ENCODE measurements around the gene CYTH4. TPM values are rescaled to one million over a fixed set of nuclear protein-coding genes. Genes with fewer than 3 reads are reported as not detected.

Gene CYTH4
- total and polyA plus RNA-seq, 2 of the 8 experiments (the other 6 are each of a cell fraction or from before 2014, with no cell fraction given), result 0.09 TPM; not detected in 1

DNA sequence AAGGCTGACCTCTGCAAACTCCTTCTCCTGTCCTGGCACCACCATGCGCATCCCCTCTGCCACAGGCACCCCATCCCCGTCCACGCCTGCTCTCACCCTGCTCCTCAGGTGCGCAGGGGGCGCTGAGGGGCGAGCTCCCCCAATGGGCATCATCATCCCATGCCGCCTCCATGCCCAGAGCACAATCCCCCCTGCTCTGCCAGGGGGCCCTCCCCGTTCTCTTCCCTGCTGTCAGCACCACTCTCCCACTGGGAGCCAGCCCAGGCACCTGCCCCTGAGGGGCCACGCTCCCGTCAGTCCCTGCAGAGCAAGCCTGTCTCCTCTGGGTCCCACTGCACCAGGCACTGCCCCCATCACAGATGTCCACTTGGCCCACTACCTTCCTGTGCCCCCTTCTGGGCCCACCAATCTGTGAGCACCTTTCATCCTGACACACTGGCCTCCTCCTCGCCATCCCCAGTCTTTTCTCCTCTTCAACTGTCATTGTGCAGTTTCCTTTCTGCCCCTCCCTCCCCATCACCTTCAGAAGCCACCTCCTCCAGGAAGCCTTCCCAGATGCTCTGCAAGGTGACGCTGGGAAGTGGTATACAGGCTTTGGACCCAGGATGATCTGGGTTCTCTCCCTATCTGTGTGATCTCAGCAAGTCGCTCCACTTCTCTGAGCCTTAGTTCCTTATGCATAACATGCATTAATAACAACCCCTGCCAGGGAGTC, 62.6 kb downstream of the CYTH4 start:
- Histone ChIP-seq H2AK5ac (ENCODE audit: low read depth, low read length) (no peak overlapping the region), H3K23me2 (ENCODE audit: low read depth, low read length) (no peaks in the 10 kb centered on the region; the same call in 1 of the 2 replicates), H3K36me3 (ENCODE audit: control insufficient read depth in 2 of 4, insufficient read depth in 4 of 4, low read length in 3 of 4) (no peaks in the 10 kb centered on the region), H3K4me1 (replicated peaks in 1 of 4; ENCODE audit: control insufficient read depth in 3 of 4, insufficient read depth in 4 of 4, low read length in 3 of 4) (peaks cover 0 to 16% (median 9%) of the 10 kb centered on the region in 4 experiments; a peak in 5 of 7 replicates), H2BK20ac (ENCODE audit: low read length) (0 out of 2 replicates have a peak overlapping the region, but pooled peaks have one; percentile 61), H3K18ac (ENCODE audit: extremely low read depth, low read length) (no peak overlapping the region), H2BK5ac (ENCODE audit: low read depth, low read length) (0 out of 2 replicates have a peak overlapping the region, but pooled peaks have one; percentile 2), H2AFZ (ENCODE audit: low read length) (no peak overlapping the region), H3K56ac (replicated peaks; ENCODE audit: insufficient read length, low read depth, low read length) (no peak overlapping the region), H4K8ac (ENCODE audit: extremely low read depth, insufficient read depth, low read length) (no peak overlapping the region), H3K23ac (ENCODE audit: insufficient read length) (no peak overlapping the region), H3K79me1 (ENCODE audit: low read depth, low read length) (no peaks in the 10 kb centered on the region; the same call in 1 of the 2 replicates), H3K14ac (ENCODE audit: insufficient read length) (no peak overlapping the region), H3K27me3 (replicated peaks in 1 of 4; ENCODE audit: control insufficient read depth in 3 of 4, extremely low read depth in 1 of 4, insufficient read depth in 3 of 4, low read length in 3 of 4) (peaks cover 0 to 3% (median 0%) of the 10 kb centered on the region in 4 experiments; a peak in 2 of 7 replicates), H3K9me3 (ENCODE audit: insufficient read depth in 2 of 2, low read depth in 1 of 2, low read length in 1 of 2) (no peaks in the 10 kb centered on the region), H3K27ac (ENCODE audit: low read depth, low read length) (no peak overlapping the region), H3K4me3 (ENCODE audit: extremely low read depth in 1 of 4, insufficient read depth in 2 of 4, low read depth in 3 of 4, low read length in 4 of 4) (no peak overlapping the region), H3K9ac (replicated peaks in 1 of 4; ENCODE audit: extremely low read depth in 1 of 4, low read depth in 3 of 4, low read length in 3 of 4) (no peak overlapping the region), H3K4ac (replicated peaks; ENCODE audit: insufficient read length, low read depth, low read length) (no peak overlapping the region), H2BK15ac (ENCODE audit: low read length) (peak overlapping the region; percentile 25; the same call in 1 of the 2 replicates), H3K79me2 (ENCODE audit: control insufficient read depth in 1 of 2, insufficient read depth in 2 of 2, low read length in 2 of 2) (no peaks in the 10 kb centered on the region), H3K4me2 (ENCODE audit: insufficient read depth in 1 of 2, low read depth in 2 of 2, low read length in 2 of 2) (no peak overlapping the region), H4K20me1 (replicated peaks in 1 of 2; ENCODE audit: control insufficient read depth in 1 of 2, insufficient read depth in 2 of 2, low read length in 2 of 2) (no peaks in the 10 kb centered on the region), H2BK120ac (replicated peaks; ENCODE audit: low read depth, low read length) (no peak overlapping the region), H4K91ac (replicated peaks; ENCODE audit: insufficient read length, low read length) (no peak overlapping the region), H2BK12ac (ENCODE audit: low read depth, low read length) (0 out of 2 replicates have a peak overlapping the region, but pooled peaks have one; percentile 50), H4K5ac (ENCODE audit: insufficient read length, low read depth, low read length) (no peak overlapping the region)
- ChIA-PET POLR2A (ENCODE audit: partially characterized antibody) (no interaction called here), CTCF (ENCODE audit: partially characterized antibody) (no interaction called here)
- DNase-seq (ENCODE audit: low read depth in 1 of 2, low spot score in 2 of 2) (no peak), FAIRE-seq (no peak)
- TF ChIP-seq CREB1 (IDR thresholded peaks at IDR 0.05) (no peak), SRF (IDR thresholded peaks at IDR 0.05; ENCODE audit: low read depth, low read length) (no peak), PHF8 (conservative IDR thresholded peaks at IDR 0.05; ENCODE audit: low read depth, low read length) (no peak)
- WGBS, 2 experiments (ENCODE audit: extremely low coverage in 1 of 2, insufficient coverage in 1 of 2, insufficient read length in 1 of 2, insufficient replicate concordance in 2 of 2, low coverage in 1 of 2, low lambda C conversion rate in 2 of 2, missing lambda C conversion rate in 1 of 2), result 86% methylated on average over 13 of the region's 13 CpGs; no CpG with 5 or more reads in 1 of the 2 experiments

All from H1 (cell line).